Lower leg skin (tissue), 4 donors: Measurements from ENCODE around the gene MESD. TPM values are rescaled to one million over a fixed set of nuclear protein-coding genes. Genes with fewer than 3 reads are reported as not detected.

Experiments used
- DNase-seq, 2 donors: peaks; one replicate each; pipeline ENCODE4 v3.0.0-alpha.2; 2019; ENCODE audit warnings: low spot score in 2 of 2
- H3K4me3 ChIP-seq: fragments of 200-600 bp; sonication (generic); 2 replicates; pipeline ENCODE4 v1.5.1; 2017; ENCODE audit warnings: mild to moderate bottlenecking, low read depth; ENCODE audit not compliant: poor library complexity, severe bottlenecking
- CTCF ChIP-seq, 3 donors: fragments of 450-650 bp; IDR thresholded peaks; one replicate each; pipeline ENCODE4 v1.5.1; 2016; ENCODE audit warnings: antibody characterized with exemption in 3 of 3, mild to moderate bottlenecking in 3 of 3, moderate library complexity in 2 of 3
- POLR2A ChIP-seq, 2 donors: fragments of 450-650 bp; IDR thresholded peaks; one replicate each; pipeline ENCODE4 v1.6.1; 2016 to 2017; ENCODE audit warnings: antibody characterized with exemption in 2 of 2, mild to moderate bottlenecking in 1 of 2, moderate library complexity in 1 of 2
- WGBS, 2 donors: methylation state at CpG; one replicate each; pipeline ENCODE4 v1.1.5; 2018; 5-methylcytosine and 5-hydroxymethylcytosine counted together
- intact Hi-C: fragments of 100-400 bp; cut with DNase I; formaldehyde crosslinking; loops from one replicate; pipeline ENCODE4 v1.15.0; 2023; ENCODE audit warnings: low total_unique reads
- total RNA-seq, 4 donors: library from RNA; depleted of rRNA; stranded (reverse); fragments of >200 nt; gene quantifications; one replicate each; pipeline ENCODE4 v1.1.0, GENCODE V29; 2016

The MESD gene
- total RNA-seq, 4 donors from 2014 or later = 17.1 to 18.3 (median 17.7) TPM

- no peak for DNase-seq
- no peak overlapping the region for H3K4me3 ChIP-seq
- TF ChIP-seq POLR2A (IDR thresholded peaks at IDR 0.05) (no peak), CTCF (IDR thresholded peaks at IDR 0.05) (no peak)
- intact Hi-C loops = no loop called here
- 92 to 93% methylated on average over 17 to 19 of the region's 19 CpGs for WGBS, 2 donors
These were observed 13.4 kb upstream of the MESD start for GRCh38 chr15:81003097-81003350.

DNA sequence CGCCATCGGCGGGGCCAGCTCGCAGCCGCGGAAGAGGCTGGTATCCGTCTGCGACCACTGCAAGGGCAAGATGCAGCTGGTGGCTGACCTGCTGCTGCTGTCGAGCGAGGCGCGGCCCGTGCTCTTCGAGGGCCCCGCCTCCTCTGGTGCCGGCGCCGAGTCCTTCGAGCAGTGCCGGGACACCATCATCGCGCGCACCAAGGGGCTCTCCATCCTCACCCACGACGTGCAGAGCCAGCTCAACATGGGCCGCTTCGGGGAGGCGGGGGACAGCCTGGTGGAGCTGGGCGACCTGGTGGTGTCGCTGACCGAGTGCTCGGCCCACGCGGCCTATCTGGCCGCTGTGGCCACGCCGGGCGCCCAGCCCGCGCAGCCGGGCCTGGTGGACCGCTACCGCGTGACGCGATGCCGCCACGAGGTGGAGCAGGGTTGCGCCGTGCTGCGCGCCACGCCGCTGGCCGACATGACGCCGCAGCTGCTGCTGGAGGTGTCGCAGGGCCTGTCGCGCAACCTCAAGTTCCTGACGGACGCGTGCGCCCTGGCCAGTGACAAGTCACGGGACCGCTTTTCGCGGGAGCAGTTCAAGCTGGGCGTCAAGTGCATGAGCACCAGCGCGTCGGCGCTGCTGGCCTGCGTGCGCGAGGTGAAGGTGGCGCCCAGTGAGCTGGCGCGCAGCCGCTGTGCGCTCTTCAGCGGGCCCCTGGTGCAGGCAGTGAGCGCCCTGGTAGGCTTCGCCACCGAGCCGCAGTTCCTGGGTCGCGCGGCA lies 12.9 kb upstream of the MESD start:
- WGBS, 2 donors = 69 to 76% methylated on average over 28 to 63 of the region's 89 CpGs
- peak in 1 of 2 donors; percentile 87 for DNase-seq
- no peak for TF ChIP-seq POLR2A (IDR thresholded peaks at IDR 0.05)
- intact Hi-C loops = no loop called here
- H3K4me3 ChIP-seq = peak overlapping the region; percentile 77

DNA sequence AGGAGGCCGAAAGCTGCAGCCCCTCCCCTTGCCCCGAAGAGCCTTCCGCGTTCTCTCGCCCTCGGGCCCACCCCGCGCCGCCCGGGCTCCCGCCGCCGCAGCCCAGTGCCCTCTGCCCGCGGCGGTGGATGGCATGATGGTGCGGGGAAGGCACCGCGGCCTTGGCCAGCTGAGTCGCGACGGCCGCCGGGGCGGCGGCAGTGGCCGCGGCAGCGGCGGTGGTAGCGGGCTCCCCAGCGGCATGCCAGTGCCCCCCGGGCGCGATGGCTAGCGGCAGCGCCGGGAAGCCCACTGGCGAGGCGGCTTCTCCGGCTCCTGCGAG lies 12.4 kb upstream of the MESD start:
- 0 to 3% methylated on average over 1 to 42 of the region's 42 CpGs for WGBS, 2 donors
- DNase-seq = no peak
- no peak for TF ChIP-seq POLR2A (IDR thresholded peaks at IDR 0.05)
- TF ChIP-seq CTCF (IDR thresholded peaks at IDR 0.05) = no peak
- H3K4me3 ChIP-seq = peak overlapping the region; percentile 77
- intact Hi-C loops = no loop called here

DNA sequence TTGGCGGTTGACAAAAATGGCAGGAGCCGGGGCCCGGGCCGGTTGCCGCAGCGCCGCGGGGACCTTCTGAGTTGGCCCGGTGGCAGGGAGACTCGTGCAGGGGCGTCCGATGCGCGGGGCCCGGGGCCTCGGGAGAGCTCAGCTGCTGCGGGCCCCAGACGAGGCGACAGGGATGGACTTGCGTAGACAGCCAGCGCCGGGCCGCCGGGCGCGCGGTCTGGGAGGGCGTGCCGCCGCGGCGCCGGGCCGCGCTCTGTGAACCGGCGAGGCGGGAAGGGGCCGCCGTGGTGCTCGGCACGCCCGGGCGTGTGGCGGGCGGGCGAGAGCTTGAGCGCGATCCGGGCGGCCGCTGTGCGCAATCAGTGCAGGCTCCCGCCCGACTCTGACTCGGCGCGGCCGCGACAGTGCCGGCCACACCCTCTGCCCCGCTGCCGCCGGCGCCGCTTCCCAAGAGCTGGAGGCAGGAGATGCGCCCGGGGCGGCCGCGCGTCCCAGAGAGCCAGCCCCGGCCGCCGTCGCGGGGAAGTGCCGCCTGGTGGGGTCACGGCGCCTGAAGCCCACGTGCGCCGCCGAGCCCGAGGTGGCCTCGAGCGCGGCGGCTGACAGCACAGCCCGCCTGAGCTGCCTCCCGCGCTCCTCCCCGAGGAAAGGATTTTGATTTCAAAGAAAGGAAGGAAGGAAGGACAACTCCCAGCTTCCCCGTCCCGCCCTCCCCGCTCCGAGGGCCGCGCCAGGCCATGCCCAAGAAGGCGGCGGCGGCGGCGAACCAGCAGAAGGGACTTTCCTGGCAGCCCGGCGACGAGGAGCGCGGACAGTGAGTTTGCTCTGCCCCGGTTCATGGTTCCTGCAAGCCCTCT lies 11.8 kb upstream of the MESD start:
- DNase-seq = peak; percentile 55 to 93
- 0% methylated on average over 32 to 67 of the region's 110 CpGs for WGBS, 2 donors
- peak overlapping the region; percentile 77 for H3K4me3 ChIP-seq
- TF ChIP-seq CTCF (IDR thresholded peaks at IDR 0.05) = no peak
- TF ChIP-seq POLR2A (IDR thresholded peaks at IDR 0.05) = no peak
- intact Hi-C loops = no loop called here

- intact Hi-C loops = no loop called here
- peak; percentile 89 to 98 for DNase-seq
These were observed 11.1 kb upstream of the MESD start, which contains the start of gene TLNRD1 for GRCh38 chr15:81000624-81001151. TSS of gene TLNRD1 (plus strand) at chr15:81000923. CDS start at chr15:81002272, 1,349 bp downstream.

More at GRCh38 chr15:81000624-81001151, 11.1 kb upstream of the MESD start, which contains the start of gene TLNRD1:
- no peak for TF ChIP-seq POLR2A (IDR thresholded peaks at IDR 0.05)
- TF ChIP-seq CTCF (IDR thresholded peaks at IDR 0.05) = no peak
- WGBS, 2 donors = 0 to 1% methylated on average over 44 to 58 of the region's 66 CpGs
- peak within 1 kb of the TSS; percentile 77 for H3K4me3 ChIP-seq
